ENCODE measurements around the gene NCLN.
"Not testable (repeated sequence)": the region's sequence is repeated elsewhere in the genome, so short reads cannot be mapped to it uniquely, and the experiment has no call there.

NCLN gene

GRCh38 chr19:3202346-3202745, 16.6 kb downstream of the NCLN start:
- no peak for DNase-seq

DNA sequence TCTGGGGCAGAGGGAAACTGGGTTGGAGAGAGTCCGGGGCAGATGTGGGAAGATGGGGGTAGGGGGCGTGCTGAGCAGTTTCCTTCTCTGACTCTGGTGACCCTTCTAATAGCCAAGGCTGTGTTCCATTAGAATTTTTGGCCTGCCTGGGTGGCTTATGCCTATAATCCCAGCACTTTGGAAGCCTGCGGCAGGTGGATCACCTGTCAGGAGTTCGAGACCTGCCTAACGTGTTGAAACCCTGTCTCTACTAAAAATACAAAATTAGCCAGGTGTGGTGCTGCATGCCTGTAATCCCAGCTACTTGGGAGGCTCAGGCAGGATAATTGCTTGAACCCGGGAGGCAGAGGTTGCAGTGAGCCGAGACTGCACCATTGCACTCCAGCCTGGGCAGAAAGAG, 17.2 kb downstream of the NCLN start:
- not testable (repeated sequence) for DNase-seq

- no peak for DNase-seq
Measured at GRCh38 chr19:3203805-3204645, 18.3 kb downstream of the NCLN start.

- no peak for DNase-seq
Measured at GRCh38 chr19:3204646-3205275, 19.0 kb downstream of the NCLN start.

- DNase-seq, result no peak
Measured at GRCh38 chr19:3206216-3206953, 20.7 kb downstream of the NCLN start.

DNA sequence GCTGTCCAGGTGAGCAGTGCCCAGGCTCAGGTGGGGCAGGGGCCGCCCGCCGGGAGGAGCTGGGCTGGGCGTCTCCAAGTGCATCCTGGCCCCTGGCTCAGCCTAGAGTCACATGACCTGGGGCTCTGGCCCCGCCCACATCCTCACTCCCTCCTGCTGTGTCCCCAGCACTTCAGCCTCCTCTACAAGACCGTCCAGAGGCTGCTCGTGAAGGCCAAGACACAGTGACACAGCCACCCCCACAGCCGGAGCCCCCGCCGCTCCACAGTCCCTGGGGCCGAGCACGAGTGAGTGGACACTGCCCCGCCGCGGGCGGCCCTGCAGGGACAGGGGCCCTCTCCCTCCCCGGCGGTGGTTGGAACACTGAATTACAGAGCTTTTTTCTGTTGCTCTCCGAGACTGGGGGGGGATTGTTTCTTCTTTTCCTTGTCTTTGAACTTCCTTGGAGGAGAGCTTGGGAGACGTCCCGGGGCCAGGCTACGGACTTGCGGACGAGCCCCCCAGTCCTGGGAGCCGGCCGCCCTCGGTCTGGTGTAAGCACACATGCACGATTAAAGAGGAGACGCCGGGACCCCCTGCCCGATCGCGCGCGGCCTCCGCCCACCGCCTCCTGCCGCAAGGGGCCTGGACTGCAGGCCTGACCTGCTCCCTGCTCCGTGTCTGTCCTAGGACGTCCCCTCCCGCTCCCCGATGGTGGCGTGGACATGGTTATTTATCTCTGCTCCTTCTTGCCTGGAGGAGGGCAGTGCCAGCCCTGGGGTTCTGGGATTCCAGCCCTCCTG, 21.9 kb downstream of the NCLN start:
- no peak for DNase-seq

- no peak for DNase-seq
Measured at GRCh38 chr19:3208317-3209207, 22.8 kb downstream of the NCLN start.

- DNase-seq, result peak in 5 of 6 experiments; percentile 22 to 56 (median 49)
Measured at GRCh38 chr19:3210347-3211017, 24.8 kb downstream of the NCLN start.

- DNase-seq, result no peak
Measured at GRCh38 chr19:3211191-3211590, 25.5 kb downstream of the NCLN start.

GRCh38 chr19:3213159-3213558, 27.4 kb downstream of the NCLN start:
- DNase-seq, result no peak

GRCh38 chr19:3216874-3217273, 31.1 kb downstream of the NCLN start:
- no peak for DNase-seq

DNA sequence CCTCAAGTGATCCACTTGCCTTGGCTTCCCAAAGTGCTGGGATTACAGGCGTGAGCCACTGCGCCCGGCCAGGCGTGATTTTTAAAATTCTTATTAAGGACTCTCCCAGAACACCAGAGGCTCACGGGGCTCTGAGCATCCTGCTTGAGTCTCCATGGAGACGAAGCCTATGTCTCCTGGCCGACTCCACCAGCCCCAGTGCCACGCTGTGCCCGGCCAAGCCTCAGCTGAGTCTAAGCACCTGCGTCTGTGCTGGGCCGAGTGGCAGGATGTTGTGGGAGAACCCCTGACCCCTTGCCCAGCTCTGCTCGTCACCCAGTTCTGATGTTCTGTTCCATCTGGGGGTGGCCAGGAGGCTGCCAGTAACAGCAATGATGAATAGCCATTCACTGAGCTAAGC, 34.8 kb downstream of the NCLN start:
- no peak for DNase-seq

DNA sequence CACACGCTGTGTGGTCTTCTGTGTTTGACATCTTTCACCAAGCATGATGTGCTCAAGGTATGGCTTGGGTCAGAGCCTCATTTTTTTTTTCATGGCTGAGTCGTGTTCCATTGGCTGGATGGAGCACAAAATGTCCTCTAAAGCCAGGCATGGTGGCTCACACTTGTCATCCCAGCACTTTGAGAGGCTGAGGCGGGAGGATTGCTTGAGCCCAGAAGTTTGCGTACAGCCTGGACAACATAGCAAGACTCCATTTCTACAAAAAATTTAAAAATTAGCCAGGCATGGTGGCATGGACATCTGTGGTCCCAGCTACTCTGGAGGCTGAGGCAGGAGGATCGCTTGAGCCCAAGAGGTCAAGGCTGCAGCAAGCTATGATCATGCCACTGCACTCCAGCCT, 35.8 kb downstream of the NCLN start:
- DNase-seq, result not testable (repeated sequence)

GRCh38 chr19:3222709-3223108, 37.0 kb downstream of the NCLN start:
- DNase-seq, result no peak

GRCh38 chr19:3224346-3225168, 38.8 kb downstream of the NCLN start, which contains the start of gene CELF5:
CELF5 (plus strand) TSS chr19:3224661; CDS start chr19:3224740, 79 bp downstream.
- DNase-seq, result peak in 5 of 6 experiments; percentile 38 to 61 (median 53)

DNA sequence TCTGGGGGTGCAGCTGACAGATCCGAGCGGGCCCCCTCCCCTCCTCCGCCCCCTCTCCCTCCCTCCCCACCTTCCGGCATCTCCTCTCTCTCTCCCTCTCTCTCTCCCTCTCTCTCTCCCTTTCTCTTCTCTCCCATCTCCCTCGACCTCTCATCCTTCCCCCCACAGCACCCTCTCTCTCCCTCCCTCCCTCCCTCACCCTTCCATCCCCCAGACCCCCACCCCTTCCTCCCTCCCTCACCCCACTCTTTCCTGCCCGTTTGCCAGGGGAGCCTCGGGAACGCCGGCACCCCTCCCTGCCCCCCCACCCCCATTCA, 39.4 kb downstream of the NCLN start:
- DNase-seq, result no peak

GRCh38 chr19:3225677-3226093, 40.0 kb downstream of the NCLN start:
- no peak for DNase-seq

- DNase-seq, result no peak
Measured at GRCh38 chr19:3227054-3227626, 41.4 kb downstream of the NCLN start.

- no peak for DNase-seq
Measured at GRCh38 chr19:3229346-3229743, 43.6 kb downstream of the NCLN start.
